ENCODE data around the gene NUP153.

The NUP153 gene

GRCh38 chr6:17730078-17730704, 23.5 kb upstream of the NUP153 start:
- no peaks in the 10 kb centered on the region for H3K36me3 ChIP-seq (ENCODE audit: control insufficient read depth, insufficient read depth, low read length)
- no peaks in the 10 kb centered on the region for H3K9me3 ChIP-seq (ENCODE audit: control insufficient read depth, low read length)
- H3K27me3 ChIP-seq (ENCODE audit: control insufficient read depth, insufficient read depth, low read length, poor library complexity, severe bottlenecking), result no peaks in the 10 kb centered on the region
- no peak overlapping the region for H3K27ac ChIP-seq (ENCODE audit: insufficient read depth, low read depth, low read length, poor library complexity, severe bottlenecking)
- 85 to 93% methylated on average over 5 to 6 of the region's 6 CpGs for WGBS, 2 experiments
- H3K4me3 ChIP-seq (ENCODE audit: insufficient read depth, low read depth, low read length), result no peak overlapping the region
- H3K4me1 ChIP-seq (ENCODE audit: control insufficient read depth, insufficient read depth, low read length), result no peaks in the 10 kb centered on the region

DNA sequence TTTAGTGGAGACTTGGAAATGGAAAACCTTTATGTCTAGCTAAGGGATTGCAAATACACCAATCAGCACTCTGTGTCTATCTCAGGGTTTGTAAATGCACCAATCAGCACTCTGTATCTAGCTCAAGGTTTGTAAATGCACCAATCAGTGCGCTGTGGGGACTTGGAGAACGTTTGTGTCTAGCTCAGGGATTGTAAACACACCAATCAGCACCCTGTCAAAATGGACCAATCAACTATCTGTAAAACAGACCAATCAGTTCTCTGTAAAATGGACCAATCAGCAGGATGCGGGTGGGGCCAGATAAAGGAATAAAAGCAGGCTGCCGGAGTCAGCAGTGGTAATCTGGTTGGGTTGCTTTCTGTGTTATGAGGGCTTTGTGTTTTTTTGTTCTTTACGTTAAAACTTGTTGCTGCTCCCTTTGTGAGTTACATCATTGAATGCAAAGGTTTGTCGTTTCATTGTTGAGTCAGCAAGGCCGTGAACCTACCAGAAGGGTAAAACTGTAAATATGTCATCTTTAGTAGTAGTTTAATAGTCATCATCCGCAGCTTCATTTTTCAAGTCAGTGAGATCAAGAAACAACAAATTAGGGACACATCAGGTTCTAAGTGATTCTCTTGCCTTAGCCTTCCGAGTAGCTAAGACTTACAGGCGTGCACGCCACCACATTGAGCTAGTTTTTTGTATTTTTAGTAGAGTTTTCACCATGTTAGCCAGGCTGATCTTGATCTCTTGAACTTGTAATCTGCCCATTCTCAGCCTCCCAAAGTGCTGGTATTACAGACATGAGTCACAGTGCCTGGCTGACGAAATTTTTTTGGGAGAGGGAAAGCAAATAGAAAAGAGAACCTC, 22.7 kb upstream of the NUP153 start:
- Histone ChIP-seq H3K4me3 (ENCODE audit: insufficient read depth, low read depth, low read length) (no peak overlapping the region), H3K36me3 (ENCODE audit: control insufficient read depth, insufficient read depth, low read length) (no peaks in the 10 kb centered on the region), H3K4me1 (ENCODE audit: control insufficient read depth, insufficient read depth, low read length) (no peaks in the 10 kb centered on the region), H3K27me3 (ENCODE audit: control insufficient read depth, insufficient read depth, low read length, poor library complexity, severe bottlenecking) (no peaks in the 10 kb centered on the region), H3K27ac (ENCODE audit: insufficient read depth, low read depth, low read length, poor library complexity, severe bottlenecking) (no peak overlapping the region), H3K9me3 (ENCODE audit: control insufficient read depth, low read length) (no peaks in the 10 kb centered on the region)
- 91 to 95% methylated on average over 12 of the region's 12 CpGs for WGBS, 2 experiments

DNA sequence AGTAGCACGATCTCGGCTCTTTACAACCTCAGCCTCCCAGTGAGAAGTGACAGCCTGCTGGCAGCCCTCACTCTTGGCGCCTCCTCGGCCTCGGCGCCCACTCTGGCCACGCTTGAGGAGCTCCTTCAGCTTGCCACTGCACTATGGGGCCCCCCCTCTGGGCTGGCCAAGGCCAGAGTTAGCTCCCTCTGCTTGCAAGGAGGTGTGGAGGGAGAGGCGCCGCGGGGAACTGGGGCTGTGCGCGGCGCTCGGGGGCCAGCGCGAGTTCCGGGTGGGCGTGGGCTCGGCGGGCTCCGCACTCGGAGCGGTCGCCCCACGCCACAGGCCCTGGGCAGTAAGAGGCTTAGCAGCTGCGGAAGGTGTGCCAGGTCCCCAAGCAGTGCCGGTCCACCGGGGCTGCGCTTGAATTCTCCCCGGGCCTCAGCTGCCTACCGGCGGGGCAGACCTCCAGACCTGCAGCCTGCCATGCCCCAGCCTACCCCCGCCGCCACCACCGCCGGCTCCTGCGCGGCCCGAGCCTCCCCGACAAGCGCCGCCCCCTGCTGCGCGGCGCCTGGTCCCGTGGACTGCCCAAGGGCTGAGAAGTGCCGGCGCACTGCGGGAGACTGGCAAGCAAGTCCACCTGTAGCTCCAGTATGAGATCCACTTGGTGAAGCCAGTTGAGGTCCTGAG, 22.0 kb upstream of the NUP153 start:
- no peaks in the 10 kb centered on the region for H3K4me1 ChIP-seq (ENCODE audit: control insufficient read depth, insufficient read depth, low read length)
- no peak overlapping the region for H3K4me3 ChIP-seq (ENCODE audit: insufficient read depth, low read depth, low read length)
- no peak overlapping the region for H3K27ac ChIP-seq (ENCODE audit: insufficient read depth, low read depth, low read length, poor library complexity, severe bottlenecking)
- no peaks in the 10 kb centered on the region for H3K9me3 ChIP-seq (ENCODE audit: control insufficient read depth, low read length)
- no peaks in the 10 kb centered on the region for H3K36me3 ChIP-seq (ENCODE audit: control insufficient read depth, insufficient read depth, low read length)
- no peaks in the 10 kb centered on the region for H3K27me3 ChIP-seq (ENCODE audit: control insufficient read depth, insufficient read depth, low read length, poor library complexity, severe bottlenecking)
- 96% methylated on average over 49 of the region's 49 CpGs for WGBS, 2 experiments

- no peak overlapping the region for H3K4me3 ChIP-seq (ENCODE audit: insufficient read depth, low read depth, low read length)
- H3K36me3 ChIP-seq (ENCODE audit: control insufficient read depth, insufficient read depth, low read length), result no peaks in the 10 kb centered on the region
- no peaks in the 10 kb centered on the region for H3K4me1 ChIP-seq (ENCODE audit: control insufficient read depth, insufficient read depth, low read length)
- no peaks in the 10 kb centered on the region for H3K27me3 ChIP-seq (ENCODE audit: control insufficient read depth, insufficient read depth, low read length, poor library complexity, severe bottlenecking)
- WGBS, 2 experiments, result 44 to 47% methylated on average over 6 of the region's 6 CpGs
- no peaks in the 10 kb centered on the region for H3K9me3 ChIP-seq (ENCODE audit: control insufficient read depth, low read length)
- no peak overlapping the region for H3K27ac ChIP-seq (ENCODE audit: insufficient read depth, low read depth, low read length, poor library complexity, severe bottlenecking)
These were observed 18.4 kb upstream of the NUP153 start for GRCh38 chr6:17725083-17725482.

DNA sequence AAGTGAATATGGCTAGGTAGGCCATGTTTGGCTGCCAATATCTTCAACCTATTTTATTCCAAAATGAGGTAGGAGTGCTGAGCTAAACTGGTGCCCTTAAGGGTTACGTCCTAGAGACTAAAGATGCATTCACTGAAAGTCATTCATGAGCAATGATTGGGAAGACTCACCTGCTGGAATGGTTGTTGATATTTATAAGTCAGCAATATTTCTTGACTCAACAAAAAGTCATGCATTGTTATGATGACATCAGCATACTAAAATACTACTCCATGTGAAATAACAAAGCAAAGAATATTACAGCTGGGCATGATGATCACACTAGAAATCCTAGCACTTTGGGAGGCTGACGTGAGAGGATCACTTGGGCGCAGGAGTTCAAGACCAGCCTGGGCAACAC, 17.6 kb upstream of the NUP153 start:
- Histone ChIP-seq H3K36me3 (ENCODE audit: control insufficient read depth, insufficient read depth, low read length) (no peaks in the 10 kb centered on the region), H3K9me3 (ENCODE audit: control insufficient read depth, low read length) (no peaks in the 10 kb centered on the region), H3K4me3 (ENCODE audit: insufficient read depth, low read depth, low read length) (no peak overlapping the region), H3K27me3 (ENCODE audit: control insufficient read depth, insufficient read depth, low read length, poor library complexity, severe bottlenecking) (no peaks in the 10 kb centered on the region), H3K4me1 (ENCODE audit: control insufficient read depth, insufficient read depth, low read length) (no peaks in the 10 kb centered on the region), H3K27ac (ENCODE audit: insufficient read depth, low read depth, low read length, poor library complexity, severe bottlenecking) (no peak overlapping the region)
- WGBS, 2 experiments, result 91 to 95% methylated on average over 3 of the region's 3 CpGs

DNA sequence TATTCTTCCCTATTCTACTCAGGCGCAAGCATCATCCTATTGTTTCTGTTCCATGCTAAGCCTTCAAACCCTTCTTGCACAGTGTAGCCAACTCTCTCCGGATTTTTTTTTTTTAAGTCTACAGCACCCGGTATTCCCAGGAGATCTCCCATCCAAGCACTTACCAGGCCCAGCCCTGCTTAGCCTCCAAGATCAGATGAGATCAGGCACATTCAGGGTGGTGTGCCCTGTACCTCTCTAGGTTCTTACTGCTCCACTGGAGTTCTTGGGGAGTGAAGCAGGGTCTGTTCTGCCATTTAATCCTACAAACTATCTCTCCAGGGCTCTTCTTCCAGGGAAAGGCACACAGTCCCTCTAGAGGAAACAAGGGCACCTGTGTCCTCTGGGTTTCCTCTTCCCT, 14.9 kb upstream of the NUP153 start:
- Histone ChIP-seq H3K36me3 (ENCODE audit: control insufficient read depth, insufficient read depth, low read length) (no peaks in the 10 kb centered on the region), H3K4me3 (ENCODE audit: insufficient read depth, low read depth, low read length) (no peak overlapping the region), H3K27ac (ENCODE audit: insufficient read depth, low read depth, low read length, poor library complexity, severe bottlenecking) (no peak overlapping the region), H3K4me1 (ENCODE audit: control insufficient read depth, insufficient read depth, low read length) (no peaks in the 10 kb centered on the region), H3K9me3 (ENCODE audit: control insufficient read depth, low read length) (no peaks in the 10 kb centered on the region), H3K27me3 (ENCODE audit: control insufficient read depth, insufficient read depth, low read length, poor library complexity, severe bottlenecking) (no peaks in the 10 kb centered on the region)
- 70 to 76% methylated on average over 3 of the region's 3 CpGs for WGBS, 2 experiments

GRCh38 chr6:17719323-17720041, 12.8 kb upstream of the NUP153 start:
- no peaks in the 10 kb centered on the region for H3K36me3 ChIP-seq (ENCODE audit: control insufficient read depth, insufficient read depth, low read length)
- WGBS, 2 experiments, result 68 to 82% methylated on average over 3 of the region's 3 CpGs
- no peak overlapping the region for H3K4me3 ChIP-seq (ENCODE audit: insufficient read depth, low read depth, low read length)
- no peaks in the 10 kb centered on the region for H3K4me1 ChIP-seq (ENCODE audit: control insufficient read depth, insufficient read depth, low read length)
- H3K27me3 ChIP-seq (ENCODE audit: control insufficient read depth, insufficient read depth, low read length, poor library complexity, severe bottlenecking), result no peaks in the 10 kb centered on the region
- H3K9me3 ChIP-seq (ENCODE audit: control insufficient read depth, low read length), result no peaks in the 10 kb centered on the region
- H3K27ac ChIP-seq (ENCODE audit: insufficient read depth, low read depth, low read length, poor library complexity, severe bottlenecking), result no peak overlapping the region

DNA sequence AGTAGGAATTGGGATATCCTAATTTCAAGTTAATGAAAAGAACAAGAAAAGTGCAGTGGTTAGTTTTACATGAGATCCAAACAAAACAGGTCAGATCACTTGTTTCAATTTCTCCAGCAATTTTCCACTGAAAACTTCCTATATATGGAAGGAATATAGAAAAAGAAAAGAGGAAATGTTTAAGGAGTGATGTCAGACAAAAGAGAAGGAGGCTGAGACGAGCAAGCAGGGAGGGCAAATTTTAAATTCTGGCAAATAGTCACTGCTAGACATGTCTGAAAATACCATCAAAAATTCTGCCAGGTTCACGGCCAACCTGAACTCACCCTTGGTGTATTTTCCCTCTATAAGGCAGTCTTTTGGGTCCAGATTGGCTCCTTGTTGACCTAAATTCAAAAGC, 9.5 kb upstream of the NUP153 start:
- H3K36me3 ChIP-seq (ENCODE audit: control insufficient read depth, insufficient read depth, low read length), result no peaks in the 10 kb centered on the region
- WGBS, 2 experiments, result 88 to 89% methylated on average over 2 of the region's 2 CpGs
- H3K4me1 ChIP-seq (ENCODE audit: control insufficient read depth, insufficient read depth, low read length), result no peaks in the 10 kb centered on the region
- no peaks in the 10 kb centered on the region for H3K9me3 ChIP-seq (ENCODE audit: control insufficient read depth, low read length)
- H3K4me3 ChIP-seq (ENCODE audit: insufficient read depth, low read depth, low read length), result no peak overlapping the region
- no peaks in the 10 kb centered on the region for H3K27me3 ChIP-seq (ENCODE audit: control insufficient read depth, insufficient read depth, low read length, poor library complexity, severe bottlenecking)
- H3K27ac ChIP-seq (ENCODE audit: insufficient read depth, low read depth, low read length, poor library complexity, severe bottlenecking), result no peak overlapping the region

GRCh38 chr6:17714879-17715851, 8.4 kb upstream of the NUP153 start:
- H3K9me3 ChIP-seq (ENCODE audit: control insufficient read depth, low read length), result no peaks in the 10 kb centered on the region
- no peaks in the 10 kb centered on the region for H3K36me3 ChIP-seq (ENCODE audit: control insufficient read depth, insufficient read depth, low read length)
- H3K4me3 ChIP-seq (ENCODE audit: insufficient read depth, low read depth, low read length), result no peak overlapping the region
- 81 to 85% methylated on average over 10 of the region's 10 CpGs for whole genome bisulfite sequencing, 2 experiments
- H3K27me3 ChIP-seq (ENCODE audit: control insufficient read depth, insufficient read depth, low read length, poor library complexity, severe bottlenecking), result no peaks in the 10 kb centered on the region
- no peak overlapping the region for H3K27ac ChIP-seq (ENCODE audit: insufficient read depth, low read depth, low read length, poor library complexity, severe bottlenecking)
- H3K4me1 ChIP-seq (ENCODE audit: control insufficient read depth, insufficient read depth, low read length), result no peaks in the 10 kb centered on the region

All from ectodermal cell (in vitro differentiated cells).